ENCODE measurements around the gene MATN1. TPM values are rescaled to one million over a fixed set of nuclear protein-coding genes. Genes with fewer than 3 reads are reported as not detected.

The MATN1 gene
- total RNA-seq, 1 experiment from 2014 or later = not detected

GRCh38 chr1:30710407-30710806 lies 13.0 kb downstream of the MATN1 start:
- Histone ChIP-seq H3K4me3 (ENCODE audit: low read depth, low read length) (no peak overlapping the region), H3K36me3 (ENCODE audit: control insufficient read depth, insufficient read depth, low read length) (no peaks in the 10 kb centered on the region), H3K27me3 (replicated peaks; ENCODE audit: control insufficient read depth, insufficient read depth, low read length) (no peaks in the 10 kb centered on the region), H3K4me1 (no peaks in the 10 kb centered on the region), H3K9me3 (no peaks in the 10 kb centered on the region)
- Mint-ChIP-seq H3K36me3 (ENCODE audit: insufficient read depth, unreplicated experiment) (no peaks in the 10 kb centered on the region), H3K4me1 (ENCODE audit: low read depth, unreplicated experiment) (no peaks in the 10 kb centered on the region), H3K27me3 (ENCODE audit: insufficient read depth, unreplicated experiment) (peaks cover 12% of the 10 kb centered on the region), H3K9me3 (ENCODE audit: unreplicated experiment) (no peaks in the 10 kb centered on the region), H3K4me3 (ENCODE audit: unreplicated experiment) (no peak overlapping the region), H3K27ac (ENCODE audit: unreplicated experiment) (no peak overlapping the region)
- intact Hi-C loops (cut with micrococcal nuclease; ENCODE audit: unreplicated experiment) = no loop called here
- BruUV-seq (replicated peaks) = no TSS peak
- POLR2A ChIA-PET = no interaction called here
- no peak for TF ChIP-seq CTCF (IDR thresholded peaks at IDR 0.05; ENCODE audit: insufficient read depth in 1 of 2, low read depth in 1 of 2, low read length in 1 of 2, severe bottlenecking in 1 of 2, unreplicated experiment in 1 of 2)
- CTCF ChIA-PET = no interaction called here
- DNase-seq = no peak

GRCh38 chr1:30708361-30708728 lies 15.0 kb downstream of the MATN1 start:
- Histone ChIP-seq H3K4me1 (no peaks in the 10 kb centered on the region), H3K9me3 (no peaks in the 10 kb centered on the region), H3K36me3 (ENCODE audit: control insufficient read depth, insufficient read depth, low read length) (no peaks in the 10 kb centered on the region), H3K4me3 (ENCODE audit: low read depth, low read length) (no peak overlapping the region), H3K27me3 (replicated peaks; ENCODE audit: control insufficient read depth, insufficient read depth, low read length) (no peaks in the 10 kb centered on the region)
- ChIA-PET POLR2A (no interaction called here), CTCF (interaction anchor here (0.7 to 1.1 kb wide), 5 partner anchors 23 to 1469 kb away, joined by 3 to 5 read pairs (median 4); no protein-coding TSS in a partner anchor)
- Mint-ChIP-seq H3K27me3 (ENCODE audit: insufficient read depth, unreplicated experiment) (peaks cover 12% of the 10 kb centered on the region), H3K27ac (ENCODE audit: unreplicated experiment) (no peak overlapping the region), H3K4me1 (ENCODE audit: low read depth, unreplicated experiment) (no peaks in the 10 kb centered on the region), H3K36me3 (ENCODE audit: insufficient read depth, unreplicated experiment) (no peaks in the 10 kb centered on the region), H3K4me3 (ENCODE audit: unreplicated experiment) (no peak overlapping the region), H3K9me3 (ENCODE audit: unreplicated experiment) (no peaks in the 10 kb centered on the region)
- DNase-seq = no peak
- BruUV-seq (replicated peaks) = no TSS peak
- no peak for TF ChIP-seq CTCF (IDR thresholded peaks at IDR 0.05; ENCODE audit: insufficient read depth in 1 of 2, low read depth in 1 of 2, low read length in 1 of 2, severe bottlenecking in 1 of 2, unreplicated experiment in 1 of 2)
- intact Hi-C loops (cut with micrococcal nuclease; ENCODE audit: unreplicated experiment) = loop anchor here (10.0 kb wide), 1 partner anchor 354 kb away; no protein-coding TSS in a partner anchor

DNA sequence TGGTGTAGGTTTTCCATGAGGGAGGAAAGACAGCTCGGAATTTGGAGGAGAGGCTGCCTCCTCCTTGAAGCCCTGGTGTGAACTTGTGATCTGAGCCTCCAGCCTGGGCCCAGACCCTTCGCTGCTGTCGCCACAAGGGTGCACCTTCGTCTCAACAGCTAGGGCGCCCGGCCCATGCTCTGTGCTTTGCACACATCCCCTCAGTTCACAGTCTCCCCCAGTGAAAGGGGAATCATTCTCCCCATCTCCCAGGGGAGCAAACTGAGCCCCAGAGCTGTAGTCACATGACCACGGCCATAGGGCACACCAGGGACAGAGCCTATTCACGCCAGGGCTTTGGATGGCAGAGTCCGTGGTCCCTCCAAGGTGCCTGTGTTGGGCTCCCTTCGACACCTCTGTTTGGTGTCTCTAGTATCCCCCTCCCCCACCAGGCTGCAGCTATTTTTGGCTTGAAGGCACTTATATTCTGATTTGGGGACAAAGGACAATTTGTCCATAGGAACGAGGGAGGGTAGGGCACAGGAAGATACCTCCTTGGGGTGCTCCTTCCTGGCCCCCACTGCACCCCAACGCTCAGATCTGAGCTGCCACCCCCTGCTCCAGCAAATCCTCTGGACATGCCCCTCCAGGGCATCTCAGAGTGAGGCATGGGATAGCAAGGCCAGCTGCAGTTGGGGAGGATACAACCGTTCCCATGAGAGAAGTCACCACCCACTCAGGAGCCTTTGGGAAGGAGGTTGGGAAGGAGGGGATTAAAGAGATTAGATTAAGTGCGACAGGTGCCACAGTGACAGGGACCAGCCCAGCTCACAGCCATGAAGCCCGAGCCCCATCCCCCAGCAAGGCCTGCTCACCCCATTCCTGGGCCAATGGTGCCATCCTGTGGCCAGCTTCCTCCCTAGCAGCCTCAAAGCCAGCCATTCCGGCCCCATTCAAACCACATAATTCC lies 15.7 kb downstream of the MATN1 start:
- Histone ChIP-seq H3K9me3 (no peaks in the 10 kb centered on the region), H3K36me3 (ENCODE audit: control insufficient read depth, insufficient read depth, low read length) (no peaks in the 10 kb centered on the region), H3K4me3 (ENCODE audit: low read depth, low read length) (no peak overlapping the region), H3K4me1 (no peaks in the 10 kb centered on the region), H3K27me3 (replicated peaks; ENCODE audit: control insufficient read depth, insufficient read depth, low read length) (no peaks in the 10 kb centered on the region)
- H3K4me1 Mint-ChIP-seq (ENCODE audit: low read depth, unreplicated experiment) = no peaks in the 10 kb centered on the region
- ChIA-PET POLR2A (no interaction called here), CTCF (interaction anchor here (0.7 to 1.1 kb wide), 5 partner anchors 23 to 1468 kb away, joined by 3 to 5 read pairs (median 4); no protein-coding TSS in a partner anchor)
- intact Hi-C loops (cut with micrococcal nuclease; ENCODE audit: unreplicated experiment) = loop anchor here (10.0 kb wide), 1 partner anchor 353 kb away; no protein-coding TSS in a partner anchor
- TF ChIP-seq CTCF (IDR thresholded peaks at IDR 0.05; ENCODE audit: insufficient read depth in 1 of 2, low read depth in 1 of 2, low read length in 1 of 2, severe bottlenecking in 1 of 2, unreplicated experiment in 1 of 2) = peak; percentile 63 to 70
- BruUV-seq (replicated peaks) = no TSS peak
- H3K27ac Mint-ChIP-seq (ENCODE audit: unreplicated experiment) = no peak overlapping the region
- H3K4me3 Mint-ChIP-seq (ENCODE audit: unreplicated experiment) = no peak overlapping the region
- H3K9me3 Mint-ChIP-seq (ENCODE audit: unreplicated experiment) = no peaks in the 10 kb centered on the region
- DNase-seq = peak; percentile 65 to 78
- peaks cover 12% of the 10 kb centered on the region for H3K27me3 Mint-ChIP-seq (ENCODE audit: insufficient read depth, unreplicated experiment)
- no peaks in the 10 kb centered on the region for H3K36me3 Mint-ChIP-seq (ENCODE audit: insufficient read depth, unreplicated experiment)
